GM23338 (cell line): ENCODE measurements around the gene EYS. TPM values are rescaled to one million over a fixed set of nuclear protein-coding genes. Genes with fewer than 3 reads are reported as not detected.

Experiments
- ATAC-seq: fragments of 200-7000 bp; cut with Tn5 transposase; 3 replicates; pipeline ENCODE4 v1.9.1; 2020
- DNase-seq: peaks from one replicate; pipeline ENCODE4 v3.0.0-alpha.2; 2015; ENCODE audit warnings: low spot score
- H2AFZ ChIP-seq: fragments of 200-600 bp; sonication (generic); 2 replicates; pipeline ENCODE4 v1.8.0; 2016; ENCODE audit warnings: antibody characterized with exemption, mild to moderate bottlenecking, moderate library complexity
- H3F3A ChIP-seq: fragments of 200-600 bp; sonication (generic); replicated peaks from 2 replicates; pipeline ENCODE4 v1.8.0; 2017; ENCODE audit warnings: antibody characterized with exemption, mixed run types, low read depth
- H3K27ac ChIP-seq: fragments of 200-600 bp; sonication (generic); 2 replicates; pipeline ENCODE4 v1.6.1; 2016; ENCODE audit warnings: low read depth
- H3K27me3 ChIP-seq: fragments of 200-600 bp; sonication (generic); 2 replicates; pipeline ENCODE4 v1.8.0; 2016; ENCODE audit warnings: mild to moderate bottlenecking, mixed run types, moderate library complexity; ENCODE audit not compliant: insufficient read depth
- H3K36me3 ChIP-seq: fragments of 200-600 bp; sonication (generic); 2 replicates; pipeline ENCODE4 v1.8.0; 2016; ENCODE audit warnings: mild to moderate bottlenecking; ENCODE audit not compliant: insufficient read depth
- H3K4me1 ChIP-seq: fragments of 200-600 bp; sonication (generic); 2 replicates; pipeline ENCODE4 v1.8.0; 2016; ENCODE audit warnings: mild to moderate bottlenecking, moderate library complexity; ENCODE audit not compliant: insufficient read depth
- H3K4me2 ChIP-seq: fragments of 200-600 bp; sonication (generic); 2 replicates; pipeline ENCODE4 v1.7.1; 2017; ENCODE audit warnings: mixed run types
- H3K4me3 ChIP-seq: fragments of 200-600 bp; sonication (generic); 2 replicates; pipeline ENCODE4 v1.6.1; 2016; ENCODE audit warnings: mixed run types
- H3K79me2 ChIP-seq: fragments of 200-600 bp; sonication (generic); replicated peaks from 2 replicates; pipeline ENCODE4 v1.8.0; 2017; ENCODE audit warnings: mild to moderate bottlenecking; ENCODE audit not compliant: insufficient read depth
- H3K9me2 ChIP-seq: fragments of 200-600 bp; sonication (generic); 2 replicates; pipeline ENCODE4 v1.8.0; 2017; ENCODE audit not compliant: insufficient read depth
- H4K20me1 ChIP-seq: fragments of 200-600 bp; sonication (generic); replicated peaks from 2 replicates; pipeline ENCODE4 v1.8.0; 2017; ENCODE audit warnings: mild to moderate bottlenecking; ENCODE audit not compliant: insufficient read depth
- H3K27ac Mint-ChIP-seq: 2 replicates; pipeline ENCODE4 v1.8.0; 2020; ENCODE audit warnings: inconsistent platforms, mild to moderate bottlenecking, moderate library complexity, mixed read lengths
- H3K27me3 Mint-ChIP-seq: 3 replicates; pipeline ENCODE4 v1.8.0; 2022; ENCODE audit warnings: low read depth, mild to moderate bottlenecking, moderate library complexity, mixed read lengths, inconsistent platforms; ENCODE audit not compliant: insufficient read depth, poor library complexity
- H3K36me3 Mint-ChIP-seq: 3 replicates; pipeline ENCODE4 v1.8.0; 2021; ENCODE audit warnings: low read depth, mild to moderate bottlenecking, inconsistent platforms, moderate library complexity, mixed read lengths
- H3K4me1 Mint-ChIP-seq: 3 replicates; pipeline ENCODE4 v1.8.0; 2020; ENCODE audit warnings: mild to moderate bottlenecking, inconsistent platforms, mixed read lengths
- H3K4me3 Mint-ChIP-seq: 3 replicates; pipeline ENCODE4 v1.8.0; 2021; ENCODE audit warnings: moderate library complexity, mild to moderate bottlenecking, inconsistent platforms, mixed read lengths
- H3K9me3 Mint-ChIP-seq: 3 replicates; pipeline ENCODE4 v1.8.0; 2020; ENCODE audit warnings: moderate library complexity, mild to moderate bottlenecking, inconsistent platforms, mixed read lengths
- CREB1 ChIP-seq: fragments of 250-450 bp; sonication (Bioruptor Pico); IDR thresholded peaks from 2 replicates; pipeline ENCODE4 v1.5.0; 2020; ENCODE audit warnings: low read depth, mild to moderate bottlenecking, moderate library complexity
- CTCF ChIP-seq, 2 experiments: fragments of 200-600 bp in 1 of 2; sonication (generic) in 1 of 2; conservative IDR thresholded peaks; 2 replicates each; pipeline versions ENCODE4 v1.5.1 to v1.6.1; 2016 to 2017; ENCODE audit warnings: antibody characterized with exemption in 2 of 2, low read depth in 2 of 2, mild to moderate bottlenecking in 2 of 2, moderate library complexity in 1 of 2
- ETS1 ChIP-seq: IDR thresholded peaks from 2 replicates; pipeline ENCODE4 v1.6.1; 2016; ENCODE audit warnings: antibody characterized with exemption
- EZH2 ChIP-seq: fragments of 200-600 bp; sonication (generic); IDR thresholded peaks from one replicate; pipeline ENCODE4 v1.8.0; 2017; ENCODE audit warnings: antibody characterized with exemption, mild to moderate bottlenecking, low read depth; ENCODE audit not compliant: unreplicated experiment
- EZH2phosphoT487 ChIP-seq: fragments of 200-600 bp; sonication (generic); IDR thresholded peaks from one replicate; pipeline ENCODE4 v1.8.1; 2018; ENCODE audit warnings: antibody characterized with exemption; ENCODE audit not compliant: unreplicated experiment
- JUNB ChIP-seq: IDR thresholded peaks from one replicate; pipeline ENCODE4 v1.6.1; 2016; ENCODE audit warnings: antibody characterized with exemption; ENCODE audit not compliant: unreplicated experiment
- NANOG ChIP-seq: IDR thresholded peaks from 2 replicates; pipeline ENCODE4 v1.6.1; 2016; ENCODE audit warnings: antibody characterized with exemption, borderline replicate concordance
- POLR2AphosphoS5 ChIP-seq: IDR thresholded peaks from 2 replicates; pipeline ENCODE4 v1.6.1; 2016; ENCODE audit warnings: antibody characterized with exemption, low read depth
- REST ChIP-seq: IDR thresholded peaks from one replicate; pipeline ENCODE4 v1.6.1; 2018; ENCODE audit warnings: antibody characterized with exemption; ENCODE audit not compliant: unreplicated experiment
- STAT1 ChIP-seq: IDR thresholded peaks from one replicate; pipeline ENCODE4 v1.6.1; 2016; ENCODE audit warnings: antibody characterized with exemption; ENCODE audit not compliant: unreplicated experiment
- ZNF114 ChIP-seq: fragments of 250-450 bp; sonication (Bioruptor Pico); IDR thresholded peaks from 2 replicates; pipeline ENCODE4 v1.5.0; 2020; ENCODE audit warnings: mild to moderate bottlenecking, moderate library complexity
- ZNF331 ChIP-seq: fragments of 250-450 bp; sonication (Bioruptor Pico); IDR thresholded peaks from 2 replicates; pipeline ENCODE4 v1.5.0; 2020; ENCODE audit warnings: low read depth, mild to moderate bottlenecking, moderate library complexity
- ZNF462 ChIP-seq: fragments of 250-450 bp; sonication (Bioruptor Pico); IDR thresholded peaks from 2 replicates; pipeline ENCODE4 v1.5.0; 2020; ENCODE audit warnings: mild to moderate bottlenecking, moderate library complexity
- polyA plus RNA-seq: library from polyadenylated mRNA; unstranded; fragments of >200 nt; fragmentation: Nextera tagmentation; extraction: Ambion mirVana; gene quantifications from 2 replicates; pipeline ENCODE4 v1.2.1, GENCODE V29; 2016
- total RNA-seq: library from RNA; depleted of rRNA; stranded (reverse); fragments of >200 nt; shearing (Covaris generic); gene quantifications from 2 replicates; pipeline ENCODE4 v1.2.3, GENCODE V29; 2014

Gene EYS
- total and polyA plus RNA-seq, 2 experiments from 2014 or later, result 0.38 to 0.52 TPM

- H3K4me1 ChIP-seq, result no peaks in the 10 kb centered on the region
- TF ChIP-seq REST (no peak), EZH2phosphoT487 (no peak), ZNF114 (CRISPR knock-in tag) (no peak), STAT1 (no peak), EZH2 (no peak), ZNF462 (CRISPR knock-in tag) (no peak), CTCF (conservative IDR thresholded peaks at IDR 0.05; ENCODE audit: low read depth in 2 of 2) (no peak), ETS1 (no peak), NANOG (no peak), ZNF331 (CRISPR knock-in tag) (no peak), POLR2AphosphoS5 (no peak), JUNB (no peak), CREB1 (CRISPR knock-in tag) (no peak)
- no peaks in the 10 kb centered on the region for H3K9me2 ChIP-seq
- H3K4me3 ChIP-seq, result no peak overlapping the region
- Mint-ChIP-seq H3K27ac (no peak overlapping the region), H3K36me3 (peaks cover 4% of the 10 kb centered on the region), H3K4me1 (no peaks in the 10 kb centered on the region), H3K9me3 (peaks cover 11% of the 10 kb centered on the region), H3K4me3 (no peak overlapping the region), H3K27me3 (no peaks in the 10 kb centered on the region)
- H3K79me2 ChIP-seq, result no peaks in the 10 kb centered on the region
- no peaks in the 10 kb centered on the region for H3F3A ChIP-seq
- H4K20me1 ChIP-seq, result no peaks in the 10 kb centered on the region
- no peak overlapping the region for H3K27ac ChIP-seq
- no peak for DNase-seq
- no peak for ATAC-seq
- no peaks in the 10 kb centered on the region for H3K27me3 ChIP-seq
- no peaks in the 10 kb centered on the region for H3K36me3 ChIP-seq
- H2AFZ ChIP-seq, result no peak overlapping the region
- no peak overlapping the region for H3K4me2 ChIP-seq
These were observed 845.9 kb downstream of the EYS start for GRCh38 chr6:64861039-64861651.
